Esophagus mucosa (tissue), 1 donor: ENCODE results near the gene SYNM. TPM values are rescaled to one million over a fixed set of nuclear protein-coding genes. Genes with fewer than 3 reads are reported as not detected.
"Not testable (repeated sequence)": the region's sequence is repeated elsewhere in the genome, so short reads cannot be mapped to it uniquely, and the experiment has no call there.

Source experiments
- ATAC-seq: fragments of 200-7000 bp; cut with Tn5 transposase; one replicate; pipeline ENCODE4 v1.9.1; 2020
- total RNA-seq: library from RNA; stranded (reverse); gene quantifications from one replicate; pipeline ENCODE4 v1.2.4, GENCODE V29; 2023
- donor health status: DM: yes; HTN: yes; CAD: no.

The SYNM gene
- total RNA-seq, 1 donor from 2014 or later: 6.0 TPM

DNA sequence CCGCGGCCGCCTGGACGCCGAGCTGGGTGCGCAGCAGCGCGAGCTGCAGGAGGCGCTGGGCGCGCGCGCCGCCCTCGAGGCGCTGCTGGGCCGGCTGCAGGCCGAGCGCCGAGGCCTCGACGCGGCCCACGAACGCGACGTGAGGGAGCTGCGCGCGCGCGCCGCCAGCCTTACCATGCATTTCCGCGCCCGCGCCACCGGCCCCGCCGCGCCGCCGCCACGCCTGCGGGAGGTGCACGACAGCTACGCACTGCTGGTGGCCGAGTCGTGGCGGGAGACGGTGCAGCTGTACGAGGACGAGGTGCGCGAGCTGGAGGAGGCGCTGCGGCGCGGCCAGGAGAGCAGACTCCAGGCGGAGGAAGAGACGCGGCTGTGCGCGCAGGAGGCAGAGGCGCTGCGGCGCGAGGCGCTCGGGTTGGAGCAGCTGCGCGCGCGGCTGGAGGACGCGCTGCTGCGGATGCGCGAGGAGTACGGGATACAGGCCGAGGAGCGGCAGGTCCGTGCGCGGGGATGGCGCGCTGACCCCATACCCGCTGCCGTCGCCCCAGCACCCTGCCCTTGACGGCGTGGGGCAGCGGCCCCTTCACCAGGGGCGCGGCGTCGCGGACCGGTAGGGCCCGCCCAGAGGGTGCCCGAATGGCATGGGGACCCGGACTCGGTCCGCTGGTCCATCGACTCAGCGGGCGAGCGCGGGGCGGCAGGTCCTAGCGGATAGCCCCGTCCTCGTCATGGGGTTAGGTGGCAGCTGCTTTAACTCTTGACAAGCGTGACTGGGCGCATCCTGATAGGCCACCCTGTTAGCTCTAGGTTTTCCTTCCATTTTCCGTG lies 848 bp downstream of the SYNM start:
- ATAC-seq: peak; percentile 69

DNA sequence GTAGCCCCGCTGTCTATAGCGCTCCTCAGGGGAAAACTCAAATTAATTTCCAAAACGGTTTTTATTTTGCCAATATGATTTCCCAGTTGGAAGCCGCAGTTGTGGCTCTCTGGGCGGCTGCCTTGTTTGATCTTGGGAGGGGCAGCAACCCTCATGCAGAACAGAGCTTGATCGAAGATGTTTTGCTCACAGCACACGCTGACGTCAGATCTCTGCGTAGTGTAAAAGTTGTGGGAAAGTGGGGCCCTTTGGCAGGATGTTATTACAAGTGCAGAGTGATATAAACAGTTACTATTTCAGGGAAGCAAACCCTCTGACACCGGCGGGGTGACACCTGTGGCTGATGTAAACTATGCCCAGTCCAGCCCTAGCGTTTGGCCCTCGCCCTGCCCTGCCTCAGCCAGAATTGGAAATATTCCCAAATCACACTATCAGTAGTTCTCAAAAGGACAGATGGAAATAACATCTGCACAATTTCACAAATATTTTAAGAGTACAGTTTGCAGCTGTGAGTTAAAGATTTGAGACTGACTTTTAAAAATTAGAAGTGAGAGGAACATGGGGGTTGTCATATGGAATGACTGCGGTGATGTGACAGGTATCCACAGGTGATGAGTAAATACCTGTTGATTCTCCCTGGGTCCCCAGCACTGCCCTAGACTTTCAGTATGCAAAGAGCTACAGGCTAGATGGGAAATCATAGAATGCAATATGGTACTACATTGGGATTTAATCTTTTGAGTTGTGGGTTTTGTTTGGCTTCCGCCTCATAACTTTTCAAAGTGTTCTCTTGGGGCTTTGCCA lies 1.7 kb downstream of the SYNM start:
- no peak for ATAC-seq

DNA sequence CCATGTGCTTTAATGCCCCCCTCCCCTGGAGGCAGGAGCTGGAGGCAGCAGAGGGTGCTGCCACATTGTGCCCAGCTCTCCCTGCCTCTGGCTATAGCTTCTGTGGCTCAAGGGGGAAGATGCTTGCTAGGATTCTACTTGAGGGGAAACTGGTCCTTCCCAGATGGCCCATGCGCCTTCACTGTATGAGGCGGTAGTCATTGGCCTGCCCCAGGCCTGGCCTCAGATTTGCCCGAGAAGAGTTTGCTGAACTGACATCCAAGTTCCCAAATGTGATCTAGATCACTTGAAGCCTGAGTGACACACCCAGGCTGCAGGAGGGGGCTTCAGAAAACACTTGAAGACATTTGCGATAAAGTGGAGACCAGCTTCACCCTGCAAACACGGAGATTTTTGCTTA lies 4.1 kb downstream of the SYNM start:
- no peak for ATAC-seq

DNA sequence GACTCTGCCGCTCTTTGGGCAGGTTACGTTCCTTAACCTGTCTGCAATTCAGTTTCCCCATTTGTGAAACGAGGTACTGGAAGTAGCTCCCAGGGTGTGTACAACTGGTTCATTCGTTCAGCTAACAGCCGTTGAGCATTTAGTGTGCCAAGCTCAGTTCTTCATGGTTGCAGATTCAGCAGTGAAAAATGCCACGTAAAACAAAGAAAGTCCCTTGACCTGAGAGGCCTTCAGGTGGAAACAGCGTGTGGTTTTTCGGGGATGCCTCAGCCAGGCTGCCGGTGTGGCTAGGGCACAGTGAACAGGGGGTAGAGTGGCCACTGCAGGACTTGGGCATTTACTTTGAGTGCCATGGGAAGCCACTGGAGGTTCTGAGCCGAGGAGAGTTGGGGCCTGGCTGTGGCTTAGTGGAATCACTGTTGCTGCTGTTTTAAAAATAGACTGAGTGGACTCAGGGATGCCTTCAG lies 4.7 kb downstream of the SYNM start:
- ATAC-seq: no peak

DNA sequence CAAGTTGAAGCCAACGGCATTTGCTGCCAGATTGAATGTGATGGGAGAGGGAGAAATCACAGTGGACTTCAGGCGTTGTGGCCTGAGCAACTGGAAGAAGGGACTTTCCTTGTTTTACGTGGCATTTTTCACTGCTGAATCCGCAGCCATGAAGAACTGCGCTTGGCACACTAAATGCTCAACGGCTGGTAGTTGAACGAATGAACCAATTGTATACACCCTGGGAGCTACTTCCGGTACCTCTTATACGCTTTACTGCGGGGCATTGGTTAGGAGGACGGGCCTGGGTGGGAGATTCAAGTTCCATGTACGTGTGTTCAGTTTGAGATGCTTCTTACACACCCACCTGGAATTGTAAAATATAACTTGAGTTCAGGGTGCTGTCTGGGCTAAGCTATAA lies 5.2 kb downstream of the SYNM start:
- no peak for ATAC-seq

DNA sequence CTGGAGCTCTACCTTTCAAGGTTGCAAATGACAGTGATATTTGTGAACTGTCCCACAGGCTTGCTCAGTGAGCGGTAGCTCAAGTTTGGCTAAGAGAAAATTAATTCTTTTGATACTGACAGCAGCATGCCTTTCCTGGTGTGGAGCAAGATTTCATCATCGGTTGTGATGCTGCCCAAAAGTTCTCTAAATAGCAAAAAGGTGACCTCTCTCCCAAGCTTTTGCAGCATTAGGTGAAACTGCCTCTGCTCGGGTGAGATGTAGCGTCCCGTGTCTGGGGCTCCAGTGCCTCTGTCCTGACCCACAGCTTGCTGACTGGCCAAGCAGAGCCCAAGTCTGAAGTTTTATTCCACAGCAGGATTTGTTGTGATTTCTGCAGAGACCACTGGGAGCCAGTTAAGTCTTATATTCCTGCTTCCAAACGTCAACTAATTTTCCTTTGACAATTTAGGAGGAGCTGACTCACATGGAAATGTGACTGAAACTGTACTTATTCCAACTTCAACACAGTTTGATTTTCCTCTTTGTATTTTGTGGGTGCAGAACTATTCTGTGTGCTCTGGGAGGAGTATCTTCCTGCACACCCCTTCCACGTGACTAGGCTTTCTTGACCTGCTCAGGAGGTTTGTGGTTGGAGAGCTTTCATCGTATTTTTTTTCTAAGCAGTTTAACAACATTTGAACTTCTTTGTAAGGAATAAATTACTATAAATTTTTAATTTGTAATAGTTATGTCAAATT lies 5.9 kb downstream of the SYNM start:
- ATAC-seq: no peak

DNA sequence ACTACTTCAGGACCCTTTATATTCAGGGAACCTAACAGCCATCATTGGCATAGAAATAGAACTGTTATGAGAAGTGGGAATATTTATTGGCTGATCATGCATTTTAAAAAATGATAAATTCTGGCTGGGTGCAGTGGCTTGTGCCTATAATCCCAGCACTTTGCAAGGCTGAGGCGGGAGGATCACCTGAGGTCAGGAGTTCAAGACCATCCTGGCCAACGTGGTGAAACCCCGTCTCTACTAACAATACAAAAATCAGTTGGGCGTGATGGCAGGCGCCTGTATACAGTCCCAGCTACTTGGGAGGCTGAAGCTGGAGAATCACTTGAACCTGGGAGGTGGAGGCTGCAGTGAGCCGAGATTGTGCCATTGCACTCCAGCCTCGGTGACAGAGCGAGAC lies 6.8 kb downstream of the SYNM start:
- ATAC-seq: not testable (repeated sequence)

DNA sequence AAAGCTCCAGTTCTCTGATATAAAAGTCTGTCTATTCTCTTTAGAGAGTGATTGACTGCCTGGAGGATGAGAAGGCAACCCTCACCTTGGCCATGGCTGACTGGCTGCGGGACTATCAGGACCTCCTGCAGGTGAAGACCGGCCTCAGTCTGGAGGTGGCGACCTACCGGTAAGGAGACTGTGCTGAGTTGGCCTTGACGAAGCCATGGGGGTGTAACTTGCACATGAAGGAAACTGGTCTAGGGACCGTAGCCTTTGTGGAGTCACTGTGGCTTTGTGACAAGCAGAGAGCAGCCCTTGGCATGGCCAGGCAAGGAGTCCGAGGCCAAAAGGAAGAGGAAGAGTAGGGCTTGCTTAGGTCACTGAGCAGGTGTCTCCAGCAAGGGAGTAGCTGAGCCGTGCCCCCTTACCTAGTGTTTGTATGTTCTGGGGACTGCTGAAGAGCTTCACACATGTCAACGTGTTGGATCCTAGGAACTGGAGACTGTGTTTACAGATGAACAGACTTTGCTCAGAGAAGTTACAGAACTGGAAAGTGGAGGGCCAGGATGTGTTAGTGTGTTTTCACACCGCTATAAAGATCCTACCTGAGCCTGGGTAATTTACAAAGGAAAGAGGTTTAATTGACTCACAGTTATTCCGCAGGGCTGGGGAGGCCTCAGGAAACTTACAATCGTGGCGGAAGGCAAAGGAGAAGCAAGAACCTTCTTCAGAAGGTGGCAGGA lies 8.8 kb downstream of the SYNM start:
- ATAC-seq: no peak

DNA sequence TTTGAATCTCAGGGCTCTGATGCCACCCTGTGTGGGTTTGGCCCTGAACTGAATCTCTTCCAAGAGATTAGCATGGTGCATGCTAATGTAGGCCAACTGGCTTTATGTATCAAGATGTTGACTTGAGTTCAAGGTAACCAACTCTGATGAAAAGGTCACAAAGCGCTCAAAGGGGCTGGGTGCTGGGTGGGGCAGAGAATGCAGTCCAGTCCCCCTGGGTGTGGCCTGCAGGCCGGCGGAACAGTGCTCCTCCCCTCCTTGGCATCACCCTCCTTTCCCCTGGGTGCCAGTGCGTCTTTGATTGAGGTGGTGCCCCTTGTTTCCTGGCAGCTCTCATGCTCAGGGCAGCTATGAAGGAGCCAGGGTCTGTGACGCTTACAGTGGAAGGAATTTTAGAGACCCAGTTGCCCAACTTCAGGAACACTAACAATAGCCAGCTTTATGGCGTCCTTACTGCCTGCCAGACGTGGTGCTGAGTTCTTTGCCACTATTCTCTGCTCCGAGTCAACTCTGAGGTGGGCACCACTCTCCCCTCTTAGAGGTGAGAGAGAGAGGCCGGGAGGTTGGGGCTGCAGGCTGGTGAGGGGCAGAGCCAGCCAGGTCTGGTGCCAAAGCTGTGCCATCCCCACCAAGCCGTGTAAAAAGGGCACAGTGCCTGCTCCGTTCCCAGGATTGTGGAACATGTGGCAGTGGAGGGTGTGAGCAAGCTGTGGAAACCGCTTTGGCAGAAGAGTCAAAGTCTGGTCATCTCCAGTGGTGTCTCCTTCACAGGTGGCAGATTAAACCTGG lies 9.8 kb downstream of the SYNM start:
- peak; percentile 22 for ATAC-seq

DNA sequence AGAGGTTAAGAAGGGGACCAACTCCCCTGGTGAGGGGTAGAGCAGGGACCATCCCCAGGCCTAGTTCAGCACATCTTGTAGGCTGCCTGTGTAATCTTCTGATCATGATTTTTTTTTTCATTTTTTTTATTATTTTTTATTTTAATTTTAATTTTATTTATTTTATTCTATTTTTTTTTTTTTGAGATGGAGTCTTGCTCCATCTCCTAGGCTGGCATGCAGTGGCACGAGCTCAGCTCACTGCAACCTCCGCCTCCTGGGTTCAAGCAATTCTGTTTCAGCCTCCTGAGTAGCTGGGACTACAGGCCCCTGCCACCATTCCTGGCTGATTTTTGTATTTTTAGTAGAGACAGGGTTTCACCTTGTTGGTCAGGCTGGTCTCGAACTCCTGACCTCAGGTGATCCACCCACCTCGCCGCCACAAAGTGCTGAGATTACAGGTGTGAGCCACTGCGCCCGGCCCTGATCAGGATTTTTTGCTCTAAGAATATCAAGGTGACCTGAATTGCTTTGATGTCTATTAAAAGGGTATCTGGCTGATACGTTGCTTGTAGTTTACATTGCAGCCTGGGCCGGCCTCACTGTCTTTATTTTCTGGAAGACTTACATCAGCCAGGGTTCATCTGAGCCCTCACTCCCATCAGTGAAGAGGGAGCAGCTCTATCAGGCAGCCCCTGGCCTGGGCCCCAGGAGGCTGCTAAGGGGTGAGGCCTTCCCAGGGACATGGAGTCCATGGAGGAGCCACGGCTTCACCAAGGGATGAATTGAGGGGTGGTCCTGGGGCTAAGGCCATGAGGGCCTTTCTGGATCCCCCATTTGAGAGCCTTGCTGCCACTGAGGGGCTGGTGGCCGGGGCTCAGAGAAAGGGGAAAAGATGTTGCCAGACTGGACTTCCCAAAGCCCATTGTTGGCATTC lies 10.7 kb downstream of the SYNM start:
- ATAC-seq: no peak

DNA sequence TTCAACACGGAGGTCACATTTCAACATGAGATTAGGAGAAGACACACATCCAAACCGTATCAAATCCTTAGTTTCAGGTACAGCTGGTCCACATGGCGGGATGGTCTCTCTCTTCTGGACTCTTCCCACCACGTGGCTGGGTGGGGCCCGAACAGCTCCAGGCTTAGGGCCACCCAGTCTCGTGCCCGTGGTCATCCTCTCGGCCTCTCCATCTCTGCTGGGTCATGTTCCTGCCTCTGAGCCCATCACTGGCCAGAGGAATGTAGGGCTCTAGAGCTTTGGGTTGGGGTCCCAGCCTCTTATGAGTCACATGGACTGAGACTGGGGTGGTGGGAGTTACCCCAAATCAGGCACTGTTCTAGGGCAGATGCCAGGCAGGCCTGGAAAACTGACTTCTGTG lies 12.2 kb downstream of the SYNM start:
- no peak for ATAC-seq

DNA sequence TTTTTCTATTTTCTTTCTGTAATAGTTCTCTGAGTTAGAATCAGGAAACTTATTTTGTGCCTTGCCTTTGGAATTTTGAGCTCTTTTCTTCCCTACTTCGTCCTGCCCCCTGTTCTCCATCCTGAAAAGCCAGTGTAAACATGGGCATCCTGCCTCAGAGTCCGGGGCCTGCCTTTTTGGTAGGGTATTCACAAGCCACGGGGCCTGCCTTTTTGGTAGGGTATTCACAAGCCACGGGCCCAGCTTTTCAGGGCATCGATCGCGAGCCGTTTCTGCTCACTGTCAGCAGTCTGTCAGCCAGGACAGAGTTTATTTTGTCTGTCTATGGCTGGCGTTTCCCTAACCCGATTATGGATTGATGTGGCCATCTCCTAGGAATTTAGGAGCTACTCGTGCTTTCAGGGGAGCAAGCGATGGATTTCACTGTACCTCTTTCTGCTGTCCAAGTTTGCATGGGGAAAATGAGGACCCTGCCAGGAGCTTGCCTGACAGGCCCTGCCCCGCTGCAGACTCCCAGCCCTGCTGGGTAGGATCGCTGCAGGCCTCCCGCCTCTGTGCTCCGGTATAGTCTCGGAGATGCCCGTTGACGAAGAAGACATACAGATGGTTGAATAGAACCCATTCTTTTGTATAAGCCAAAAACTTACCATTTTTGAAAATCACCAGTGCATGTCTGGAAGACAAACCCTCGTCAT lies 12.8 kb downstream of the SYNM start:
- ATAC-seq: no peak

DNA sequence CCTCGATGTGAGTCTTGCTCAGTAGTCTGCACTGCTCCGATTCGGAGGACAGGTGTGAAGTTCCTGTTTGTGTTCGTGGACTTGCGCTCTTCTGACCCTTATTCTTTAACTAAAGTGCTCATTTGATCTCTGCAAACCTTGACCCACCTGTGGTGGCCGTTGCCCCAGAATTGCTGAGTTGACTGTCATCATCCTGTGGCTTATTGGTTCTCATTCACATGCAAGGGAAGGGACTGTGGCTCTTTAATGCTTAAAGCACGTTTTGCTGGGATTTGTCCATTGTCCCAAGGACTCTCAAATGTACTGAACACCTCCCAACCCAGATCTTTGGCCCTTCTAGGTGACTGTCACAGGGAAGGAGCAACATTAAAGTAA lies 13.4 kb downstream of the SYNM start:
- no peak for ATAC-seq

DNA sequence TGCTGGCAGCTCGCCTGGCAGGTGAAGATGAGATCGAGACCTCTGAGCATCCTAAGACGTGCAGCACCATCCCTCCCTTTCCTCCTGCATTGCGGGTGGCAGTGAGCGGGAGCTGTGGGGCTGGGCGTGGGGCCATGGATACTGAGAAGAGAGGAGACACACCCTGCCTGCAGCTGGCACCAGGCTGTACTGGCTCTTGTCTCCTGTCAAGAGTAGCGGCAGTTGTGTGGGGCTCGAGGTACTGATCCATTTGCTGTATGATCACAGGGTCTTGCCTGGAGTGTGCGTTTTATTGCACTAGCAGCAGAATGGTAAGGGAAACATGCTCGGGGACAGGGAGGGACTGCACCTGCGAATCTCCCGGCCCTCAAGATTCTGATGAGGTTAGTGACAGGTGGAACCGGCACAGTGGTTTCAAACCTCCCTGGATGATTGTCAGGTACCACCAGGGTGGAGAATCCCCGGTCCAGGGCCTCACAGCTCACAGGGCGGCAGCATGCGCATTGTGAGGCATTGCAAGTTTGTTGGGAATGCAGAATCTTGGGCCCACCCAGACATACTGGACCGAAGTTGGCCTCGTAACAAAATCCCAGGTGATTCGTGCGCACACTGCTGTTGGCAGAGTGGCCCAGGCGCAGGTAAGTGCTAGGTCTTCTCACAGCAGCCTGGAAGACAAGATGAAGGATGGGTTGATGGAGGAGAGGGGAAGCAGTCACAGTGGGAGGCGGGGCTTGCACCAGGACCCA lies 14.1 kb downstream of the SYNM start:
- no peak for ATAC-seq

DNA sequence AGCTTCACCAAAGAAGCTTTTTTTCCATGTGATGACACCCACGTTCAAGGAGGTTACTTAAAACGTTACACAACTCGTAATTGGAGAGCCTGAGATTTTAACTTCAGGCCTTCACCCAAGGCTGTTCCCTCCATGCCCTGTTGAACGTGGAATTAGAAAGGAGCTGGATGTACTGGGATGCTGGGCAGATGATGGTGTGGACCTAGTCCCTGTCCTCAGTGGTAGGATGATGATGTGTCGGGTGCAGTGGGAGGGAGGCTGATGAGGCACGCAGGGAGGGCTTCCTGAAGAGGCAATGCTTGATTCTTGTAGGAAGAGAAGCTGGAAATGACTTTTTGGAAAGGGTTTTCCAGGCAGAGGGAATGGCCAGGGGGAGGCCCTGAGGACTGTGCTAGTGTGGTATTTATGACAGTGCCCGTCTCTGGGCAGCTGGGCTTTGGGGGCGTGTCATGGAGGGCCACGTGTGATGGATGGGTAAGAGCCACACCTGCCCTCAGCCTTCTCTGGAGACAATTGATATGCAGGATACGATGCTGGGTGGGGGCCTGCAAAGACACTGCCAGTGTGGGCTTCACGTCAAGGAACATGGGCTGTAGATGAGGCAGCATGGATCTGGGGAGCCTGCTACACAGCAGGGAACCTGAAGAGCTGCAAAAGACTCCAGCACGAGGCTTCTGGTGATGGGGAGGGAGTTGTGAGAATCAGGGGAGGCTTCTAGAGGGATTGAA lies 15.3 kb downstream of the SYNM start:
- ATAC-seq: no peak

DNA sequence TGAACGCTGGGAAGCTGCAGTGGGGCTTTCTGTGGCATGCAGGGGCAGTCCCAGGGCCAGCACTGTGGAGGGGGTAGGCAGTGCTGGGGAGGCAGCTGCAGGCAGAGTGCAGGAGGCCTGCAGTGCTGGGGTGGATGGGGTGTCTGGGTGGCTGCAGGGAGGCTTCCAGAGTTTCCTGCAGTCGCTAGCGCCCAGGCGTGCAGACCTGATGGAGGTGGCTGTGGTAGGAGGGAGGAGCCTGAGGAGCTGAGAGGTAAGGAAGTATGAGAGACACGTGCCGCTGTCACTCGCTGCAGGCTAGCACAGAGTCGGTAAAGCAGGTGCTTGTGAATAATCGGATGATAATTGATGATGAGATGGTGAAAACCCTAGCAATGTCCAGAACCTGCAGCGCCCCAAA lies 16.3 kb downstream of the SYNM start:
- ATAC-seq: no peak

DNA sequence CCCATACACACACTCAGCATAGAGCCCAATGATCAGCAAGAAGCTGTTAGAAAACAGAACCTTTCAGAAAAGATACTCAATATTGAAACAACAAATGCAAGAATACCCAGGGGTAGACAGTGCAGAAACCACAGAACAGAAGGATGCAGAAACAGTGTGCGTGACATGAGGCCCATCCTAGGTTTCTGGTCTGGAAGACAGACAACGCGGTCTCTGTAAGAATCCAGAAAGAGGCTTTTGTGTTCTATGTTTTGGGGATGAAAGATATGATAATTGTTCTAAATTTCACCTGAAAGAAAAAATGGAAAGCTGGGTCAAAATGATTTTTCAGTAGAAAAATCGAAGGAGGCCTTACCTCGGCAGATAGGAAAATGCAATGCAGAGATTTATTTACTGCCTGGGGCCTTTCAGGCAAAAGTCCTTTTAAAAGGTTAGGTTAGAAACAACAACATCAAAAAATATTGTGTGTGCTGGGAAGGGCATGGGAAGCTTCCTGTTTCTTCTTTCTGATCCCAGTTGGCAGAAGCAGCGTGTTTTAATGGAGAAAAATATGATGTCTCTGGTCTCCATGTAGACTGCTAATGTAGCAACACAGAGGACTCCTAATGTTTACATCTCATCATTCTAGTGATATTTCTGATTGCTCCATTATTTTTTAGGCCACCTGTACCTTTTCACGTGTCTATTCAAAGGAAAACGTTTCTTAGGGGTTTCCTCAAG lies 17.0 kb downstream of the SYNM start:
- no peak for ATAC-seq
